Immature natural killer cell (primary cell): ENCODE measurements around the gene SELENOV. TPM values are rescaled to one million over a fixed set of nuclear protein-coding genes. Genes with fewer than 3 reads are reported as not detected.

Experiments used
- DNase-seq, 3 donors: peaks; one replicate each; pipeline ENCODE4 v3.0.0; 2022; ENCODE audit warnings: mixed read lengths in 1 of 3
- H3K27ac Mint-ChIP-seq, 6 donors: one replicate each; pipeline ENCODE4 v1.8.0; 2020; ENCODE audit warnings: mixed read lengths in 6 of 6, mild to moderate bottlenecking in 5 of 6, inconsistent platforms in 4 of 6, moderate library complexity in 3 of 6
- H3K27me3 Mint-ChIP-seq, 3 donors: one replicate each; pipeline ENCODE4 v1.8.0; 2020 to 2021; ENCODE audit warnings: low read depth in 3 of 3, mild to moderate bottlenecking in 3 of 3, mixed read lengths in 3 of 3, moderate library complexity in 3 of 3, inconsistent platforms in 1 of 3
- H3K36me3 Mint-ChIP-seq, 3 donors: one replicate each; pipeline ENCODE4 v1.8.0; 2020; ENCODE audit warnings: mixed read lengths in 3 of 3, inconsistent platforms in 2 of 3, mild to moderate bottlenecking in 2 of 3
- H3K4me1 Mint-ChIP-seq, 2 donors: one replicate each; pipeline ENCODE4 v1.8.0; 2020; ENCODE audit warnings: inconsistent platforms in 2 of 2, mild to moderate bottlenecking in 2 of 2, mixed read lengths in 2 of 2, moderate library complexity in 1 of 2
- H3K4me3 Mint-ChIP-seq, 5 donors: one replicate each; pipeline ENCODE4 v1.8.0; 2020; ENCODE audit warnings: mild to moderate bottlenecking in 5 of 5, mixed read lengths in 5 of 5, inconsistent platforms in 3 of 5, moderate library complexity in 3 of 5
- H3K9me3 Mint-ChIP-seq, 6 donors: one replicate each; pipeline ENCODE4 v1.8.0; 2020; ENCODE audit warnings: mild to moderate bottlenecking in 6 of 6, mixed read lengths in 6 of 6, inconsistent platforms in 4 of 6, moderate library complexity in 3 of 6
- polyA plus RNA-seq, 3 donors: library from polyadenylated mRNA; unstranded; fragments of 300-500 nt; fragmentation: Illumina TruSeq; gene quantifications; one replicate each; pipeline ENCODE4 v1.2.3, GENCODE V29; 2021

The SELENOV gene
- polyA plus RNA-seq, 3 donors from 2014 or later = not detected

GRCh38 chr19:39539518-39540332 lies 24.8 kb downstream of the SELENOV start, which contains the start of gene EID2:
EID2 (minus strand) TSS chr19:39540161; CDS start chr19:39540079, 82 bp downstream.
- H3K9me3 Mint-ChIP-seq = no peaks in the 10 kb centered on the region
- no peaks in the 10 kb centered on the region for H3K36me3 Mint-ChIP-seq
- peak; percentile 90 to 93 (median 92) for DNase-seq
- peaks cover 36 to 44% of the 10 kb centered on the region in 2 donors for H3K4me1 Mint-ChIP-seq
- peaks cover 9 to 17% (median 13%) of the 10 kb centered on the region in 3 donors for H3K27me3 Mint-ChIP-seq
- peak within 1 kb of the TSS; percentile 95 to 98 (median 97) for H3K4me3 Mint-ChIP-seq
- H3K27ac Mint-ChIP-seq = peak within 1 kb of the TSS; percentile 91 to 98 (median 97)

GRCh38 chr19:39540333-39540673 lies 25.4 kb downstream of the SELENOV start:
- DNase-seq = no peak

GRCh38 chr19:39542206-39542605 lies 27.3 kb downstream of the SELENOV start:
- H3K4me3 Mint-ChIP-seq = peak overlapping the region in 1 of 5 donors; percentile 12
- H3K4me1 Mint-ChIP-seq = peaks cover 36 to 40% of the 10 kb centered on the region in 2 donors
- DNase-seq = no peak

More at GRCh38 chr19:39540333-39540673, 25.4 kb downstream of the SELENOV start:
- Mint-ChIP-seq H3K4me1 (peaks cover 36 to 44% of the 10 kb centered on the region in 2 donors), H3K27ac (peak overlapping the region; percentile 91 to 98 (median 97)), H3K27me3 (peaks cover 9 to 19% (median 14%) of the 10 kb centered on the region in 3 donors), H3K4me3 (peak overlapping the region; percentile 95 to 98 (median 97)), H3K9me3 (no peaks in the 10 kb centered on the region), H3K36me3 (no peaks in the 10 kb centered on the region)

GRCh38 chr19:39543477-39543857 lies 28.5 kb downstream of the SELENOV start:
- Mint-ChIP-seq H3K4me1 (peaks cover 27 to 33% of the 10 kb centered on the region in 2 donors), H3K27ac (no peak overlapping the region), H3K4me3 (no peak overlapping the region), H3K9me3 (no peaks in the 10 kb centered on the region), H3K27me3 (peaks cover 9 to 19% (median 11%) of the 10 kb centered on the region in 3 donors), H3K36me3 (no peaks in the 10 kb centered on the region)
- DNase-seq = no peak

More at GRCh38 chr19:39542206-39542605, 27.3 kb downstream of the SELENOV start:
- Mint-ChIP-seq H3K36me3 (no peaks in the 10 kb centered on the region), H3K9me3 (no peaks in the 10 kb centered on the region), H3K27me3 (peaks cover 9 to 19% (median 12%) of the 10 kb centered on the region in 3 donors), H3K27ac (peak overlapping the region in 3 of 6 donors; percentile 55 to 63 (median 57))

- DNase-seq = no peak
- no peak overlapping the region for H3K27ac Mint-ChIP-seq
- no peaks in the 10 kb centered on the region for H3K9me3 Mint-ChIP-seq
- peaks cover 20 to 24% of the 10 kb centered on the region in 2 donors for H3K4me1 Mint-ChIP-seq
- H3K27me3 Mint-ChIP-seq = peaks cover 9 to 19% (median 9%) of the 10 kb centered on the region in 3 donors
- H3K4me3 Mint-ChIP-seq = no peak overlapping the region
- H3K36me3 Mint-ChIP-seq = no peaks in the 10 kb centered on the region
Measured at GRCh38 chr19:39544226-39544903, 29.4 kb downstream of the SELENOV start.

- Mint-ChIP-seq H3K27me3 (peaks cover 7 to 18% (median 8%) of the 10 kb centered on the region in 3 donors), H3K27ac (no peak overlapping the region), H3K4me3 (no peak overlapping the region), H3K36me3 (no peaks in the 10 kb centered on the region), H3K9me3 (no peaks in the 10 kb centered on the region), H3K4me1 (peaks cover 17 to 20% of the 10 kb centered on the region in 2 donors)
- DNase-seq = no peak
Measured at GRCh38 chr19:39544911-39545310, 30.0 kb downstream of the SELENOV start.

- no peak overlapping the region for H3K27ac Mint-ChIP-seq
- no peak for DNase-seq
- no peak overlapping the region for H3K4me3 Mint-ChIP-seq
- no peaks in the 10 kb centered on the region for H3K9me3 Mint-ChIP-seq
- peaks cover 9% of the 10 kb centered on the region in 2 donors for H3K4me1 Mint-ChIP-seq
- H3K36me3 Mint-ChIP-seq = no peaks in the 10 kb centered on the region
- H3K27me3 Mint-ChIP-seq = peaks cover 0 to 8% (median 2%) of the 10 kb centered on the region in 3 donors
Measured at GRCh38 chr19:39546599-39546998, 31.7 kb downstream of the SELENOV start.

- Mint-ChIP-seq H3K4me3 (no peak overlapping the region), H3K4me1 (no peaks in the 10 kb centered on the region), H3K27ac (no peak overlapping the region), H3K9me3 (no peaks in the 10 kb centered on the region), H3K36me3 (no peaks in the 10 kb centered on the region), H3K27me3 (no peaks in the 10 kb centered on the region)
- no peak for DNase-seq
Measured at GRCh38 chr19:39550197-39550596, 35.3 kb downstream of the SELENOV start.

- Mint-ChIP-seq H3K4me1 (peaks cover 7 to 8% of the 10 kb centered on the region in 2 donors), H3K9me3 (no peaks in the 10 kb centered on the region), H3K4me3 (no peak overlapping the region), H3K27me3 (no peaks in the 10 kb centered on the region), H3K36me3 (no peaks in the 10 kb centered on the region), H3K27ac (no peak overlapping the region)
- no peak for DNase-seq
Measured at GRCh38 chr19:39553082-39553652, 38.2 kb downstream of the SELENOV start.

GRCh38 chr19:39554701-39555311 lies 39.9 kb downstream of the SELENOV start:
- DNase-seq = no peak
- peaks cover 15 to 21% of the 10 kb centered on the region in 2 donors for H3K4me1 Mint-ChIP-seq
- H3K36me3 Mint-ChIP-seq = no peaks in the 10 kb centered on the region
- peaks cover 0 to 2% (median 0%) of the 10 kb centered on the region in 3 donors for H3K27me3 Mint-ChIP-seq
- no peak overlapping the region for H3K4me3 Mint-ChIP-seq
- H3K27ac Mint-ChIP-seq = no peak overlapping the region
- no peaks in the 10 kb centered on the region for H3K9me3 Mint-ChIP-seq

- H3K27me3 Mint-ChIP-seq = peaks cover 0 to 2% (median 0%) of the 10 kb centered on the region in 3 donors
- DNase-seq = no peak
- no peak overlapping the region for H3K4me3 Mint-ChIP-seq
- H3K27ac Mint-ChIP-seq = no peak overlapping the region
- no peaks in the 10 kb centered on the region for H3K36me3 Mint-ChIP-seq
- no peaks in the 10 kb centered on the region for H3K9me3 Mint-ChIP-seq
- peaks cover 15 to 21% of the 10 kb centered on the region in 2 donors for H3K4me1 Mint-ChIP-seq
Measured at GRCh38 chr19:39555883-39556282, 40.9 kb downstream of the SELENOV start.

- H3K4me3 Mint-ChIP-seq = peak overlapping the region; percentile 62 to 80 (median 63)
- no peaks in the 10 kb centered on the region for H3K9me3 Mint-ChIP-seq
- H3K4me1 Mint-ChIP-seq = peaks cover 15 to 21% of the 10 kb centered on the region in 2 donors
- H3K27me3 Mint-ChIP-seq = peaks cover 0 to 4% (median 2%) of the 10 kb centered on the region in 3 donors
- DNase-seq = no peak
- peak overlapping the region; percentile 29 to 87 (median 80) for H3K27ac Mint-ChIP-seq
- no peaks in the 10 kb centered on the region for H3K36me3 Mint-ChIP-seq
Measured at GRCh38 chr19:39557811-39558623, 43.1 kb downstream of the SELENOV start.
